ENCODE measurements around the gene PEX26. TPM values are rescaled to one million over a fixed set of nuclear protein-coding genes. Genes with fewer than 3 reads are reported as not detected.
"Not testable (repeated sequence)": the region's sequence is repeated elsewhere in the genome, so short reads cannot be mapped to it uniquely, and the experiment has no call there.

PEX26 gene
- total and polyA plus RNA-seq, 2 of the 13 experiments (the other 11 are each of a cell fraction or from before 2014, with no cell fraction given), result 10.6 to 25.1 TPM

DNA sequence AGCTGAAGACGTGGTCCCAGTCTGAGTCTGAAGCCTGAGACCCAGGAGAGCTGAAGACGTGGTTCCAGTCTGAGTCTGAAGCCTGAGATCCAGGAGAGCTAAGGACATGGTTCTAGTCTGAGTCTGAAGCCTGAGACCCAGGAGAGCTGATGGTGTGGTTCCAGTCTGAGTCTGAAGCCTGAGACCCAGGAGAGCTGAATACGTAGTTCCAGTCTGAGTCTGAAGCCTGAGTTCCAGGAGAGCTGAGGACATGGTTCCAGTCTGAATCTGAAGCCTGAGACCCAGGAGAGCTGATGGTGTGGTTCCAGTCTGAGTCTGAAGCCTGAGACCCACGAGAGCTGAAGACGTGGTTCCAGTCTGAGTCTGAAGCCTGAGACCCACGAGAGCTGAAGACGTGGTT lies 28.2 kb downstream of the PEX26 start:
- DNase-seq (ENCODE audit: low spot score); H3K4me2 ChIP-seq (ENCODE audit: low read depth, low read length); intact Hi-C loops (cut with micrococcal nuclease; ENCODE audit: unreplicated experiment); BruUV-seq (replicated peaks); FAIRE-seq; H3K27ac ChIP-seq (ENCODE audit: extremely low read length, insufficient read depth, low read length); in situ Hi-C loops (cut with HindIII; ENCODE audit: extremely low pct_ligation_motif_present, low pct_unique_long_range_greater_than_20kb); H3K79me2 ChIP-seq (ENCODE audit: insufficient read depth, low read length); CTCF ChIA-PET (ENCODE audit: low intra/inter-chr PET ratio, low total read pairs); H3K9me3 ChIP-seq (ENCODE audit: low read length); H3K9ac ChIP-seq (ENCODE audit: insufficient read depth, low read depth, low read length); POLR2A ChIA-PET; H4K20me1 ChIP-seq (ENCODE audit: insufficient read depth, low read length); H3K36me3 ChIP-seq (replicated peaks in 1 of 2; ENCODE audit: control insufficient read depth in 1 of 2, insufficient read depth in 2 of 2, low read length in 2 of 2); ATAC-seq; H3K4me3 ChIP-seq (replicated peaks in 1 of 3; ENCODE audit: insufficient read depth in 1 of 3, low read depth in 2 of 3, low read length in 3 of 3); H2AFZ ChIP-seq (ENCODE audit: low read length): not testable (repeated sequence)
- Histone ChIP-seq H3K27me3 (ENCODE audit: control insufficient read depth in 1 of 2, insufficient read depth in 2 of 2, low read length in 2 of 2) (peaks cover 2 to 11% of the 10 kb centered on the region in 2 experiments; a peak in 2 of 5 replicates), H3K4me1 (ENCODE audit: insufficient read depth, low read length) (peaks cover 14% of the 10 kb centered on the region)
- WGBS (ENCODE audit: low lambda C conversion rate), result 90% methylated on average over 7 of the region's 7 CpGs

DNA sequence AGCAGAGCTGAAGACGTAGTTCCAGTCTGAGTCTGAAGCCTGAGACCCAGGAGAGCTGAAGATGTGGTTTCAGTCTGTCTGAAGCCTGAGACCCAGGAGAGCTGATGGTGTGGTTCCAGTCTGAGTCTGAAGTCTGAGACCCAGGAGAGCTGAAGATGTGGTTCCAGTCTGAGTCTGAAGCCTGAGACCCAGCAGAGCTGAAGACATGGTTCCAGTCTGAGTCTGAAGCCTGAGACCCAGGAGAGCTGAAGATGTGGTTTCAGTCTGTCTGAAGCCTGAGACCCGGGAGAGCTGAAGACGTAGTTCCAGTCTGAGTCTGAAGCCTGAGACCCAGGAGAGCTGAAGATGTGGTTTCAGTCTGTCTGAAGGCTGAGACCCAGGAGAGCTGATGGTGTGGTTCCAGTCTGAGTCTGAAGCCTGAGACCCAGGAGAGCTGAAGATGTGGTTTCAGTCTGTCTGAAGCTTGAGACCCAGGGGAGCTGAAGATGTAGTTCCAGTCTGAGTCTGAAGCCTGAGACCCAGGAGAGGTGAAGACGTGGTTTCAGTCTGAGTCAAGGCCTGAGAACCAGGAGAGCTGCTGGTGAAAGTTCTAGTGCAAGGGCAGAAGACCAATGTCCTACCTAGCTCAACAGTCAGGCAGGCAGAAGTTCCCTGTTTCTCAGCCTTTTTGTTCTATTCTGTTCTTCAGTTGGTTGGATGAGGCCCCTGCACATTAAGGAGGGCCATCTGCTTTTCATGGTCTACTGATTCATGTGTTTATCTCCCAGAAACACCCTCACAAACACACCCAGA lies 29.0 kb downstream of the PEX26 start:
- H4K20me1 ChIP-seq (ENCODE audit: insufficient read depth, low read length); H2AFZ ChIP-seq (ENCODE audit: low read length); in situ Hi-C loops (cut with HindIII; ENCODE audit: extremely low pct_ligation_motif_present, low pct_unique_long_range_greater_than_20kb); H3K27ac ChIP-seq (ENCODE audit: extremely low read length, insufficient read depth, low read length); H3K4me3 ChIP-seq (replicated peaks in 1 of 3; ENCODE audit: insufficient read depth in 1 of 3, low read depth in 2 of 3, low read length in 3 of 3); H3K79me2 ChIP-seq (ENCODE audit: insufficient read depth, low read length); intact Hi-C loops (cut with micrococcal nuclease; ENCODE audit: unreplicated experiment); H3K36me3 ChIP-seq (replicated peaks in 1 of 2; ENCODE audit: control insufficient read depth in 1 of 2, insufficient read depth in 2 of 2, low read length in 2 of 2); POLR2A ChIA-PET; H3K4me2 ChIP-seq (ENCODE audit: low read depth, low read length); H3K9me3 ChIP-seq (ENCODE audit: low read length); ATAC-seq; CTCF ChIA-PET (ENCODE audit: low intra/inter-chr PET ratio, low total read pairs); BruUV-seq (replicated peaks); H3K9ac ChIP-seq (ENCODE audit: insufficient read depth, low read depth, low read length); FAIRE-seq; DNase-seq (ENCODE audit: low spot score): not testable (repeated sequence)
- WGBS (ENCODE audit: low lambda C conversion rate), result 71% methylated on average over 3 of the region's 4 CpGs
- H3K4me1 ChIP-seq (ENCODE audit: insufficient read depth, low read length), result peaks cover 22% of the 10 kb centered on the region
- H3K27me3 ChIP-seq (ENCODE audit: control insufficient read depth in 1 of 2, insufficient read depth in 2 of 2, low read length in 2 of 2), result peaks cover 8 to 19% of the 10 kb centered on the region in 2 experiments

DNA sequence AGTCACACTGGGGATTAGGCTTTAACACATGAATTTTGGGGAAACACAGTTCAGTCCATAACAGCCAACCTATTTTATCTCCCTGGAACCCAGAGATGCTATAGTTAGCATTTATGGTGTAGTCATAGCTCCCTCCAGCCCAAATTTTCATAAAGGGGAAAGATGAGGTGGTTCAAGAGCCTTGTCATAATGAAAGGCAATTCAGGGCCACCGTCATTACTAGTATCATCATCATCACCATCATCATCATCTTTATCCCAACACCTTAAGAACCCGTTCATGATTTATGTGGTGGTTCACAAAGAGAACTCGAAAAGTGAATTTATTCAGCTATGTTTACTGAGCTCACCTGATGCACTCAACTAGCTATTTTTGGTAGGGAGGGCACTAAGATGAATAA lies 30.4 kb downstream of the PEX26 start:
- H3K27ac ChIP-seq (ENCODE audit: extremely low read length, insufficient read depth, low read length), result no peak overlapping the region
- in situ Hi-C loops (cut with HindIII; ENCODE audit: extremely low pct_ligation_motif_present, low pct_unique_long_range_greater_than_20kb), result no loop called here
- 73% methylated on average over 3 of the region's 3 CpGs for WGBS (ENCODE audit: low lambda C conversion rate)
- no peak overlapping the region for H3K4me3 ChIP-seq (replicated peaks in 1 of 3; ENCODE audit: insufficient read depth in 1 of 3, low read depth in 2 of 3, low read length in 3 of 3)
- H3K9me3 ChIP-seq (ENCODE audit: low read length), result no peaks in the 10 kb centered on the region
- no TSS peak for BruUV-seq (replicated peaks)
- peaks cover 4% of the 10 kb centered on the region; the same call in 1 of the 2 replicates for H4K20me1 ChIP-seq (ENCODE audit: insufficient read depth, low read length)
- no peaks in the 10 kb centered on the region for H3K79me2 ChIP-seq (ENCODE audit: insufficient read depth, low read length)
- peaks cover 23% of the 10 kb centered on the region for H3K4me1 ChIP-seq (ENCODE audit: insufficient read depth, low read length)
- POLR2A ChIA-PET, result no interaction called here
- no peak overlapping the region for H2AFZ ChIP-seq (ENCODE audit: low read length)
- H3K36me3 ChIP-seq (replicated peaks in 1 of 2; ENCODE audit: control insufficient read depth in 1 of 2, insufficient read depth in 2 of 2, low read length in 2 of 2), result no peaks in the 10 kb centered on the region
- no peak overlapping the region for H3K4me2 ChIP-seq (ENCODE audit: low read depth, low read length)
- intact Hi-C loops (cut with micrococcal nuclease; ENCODE audit: unreplicated experiment), result no loop called here
- ATAC-seq, result no peak
- no peak for DNase-seq (ENCODE audit: low spot score)
- CTCF ChIA-PET (ENCODE audit: low intra/inter-chr PET ratio, low total read pairs), result no interaction called here
- TF ChIP-seq CREB1 (IDR thresholded peaks at IDR 0.05) (0 out of 2 replicates have a peak, but pooled peaks have one; percentile 26), CREB1 (CRISPR knock-in tag; IDR thresholded peaks at IDR 0.05) (no peak), KMT2A (CRISPR knock-in tag; IDR thresholded peaks at IDR 0.05) (no peak), ZMAT5 (CRISPR knock-in tag; IDR thresholded peaks at IDR 0.05; ENCODE audit: borderline replicate concordance, low read depth) (no peak)
- no peak for FAIRE-seq
- H3K27me3 ChIP-seq (ENCODE audit: control insufficient read depth in 1 of 2, insufficient read depth in 2 of 2, low read length in 2 of 2), result peaks cover 8 to 27% of the 10 kb centered on the region in 2 experiments
- no peak overlapping the region for H3K9ac ChIP-seq (ENCODE audit: insufficient read depth, low read depth, low read length)
